NT2/D1 (cell line): ENCODE data around the gene PAGE4.

ENCODE experiments used
- DNase-seq: peaks from one replicate; pipeline ENCODE4 v3.0.0-alpha.2; 2011; ENCODE audit warnings: low read depth, low spot score
- H3K27me3 ChIP-seq: 2 replicates; pipeline ENCODE4 v1.6.0; 2011; ENCODE audit warnings: mild to moderate bottlenecking; ENCODE audit not compliant: insufficient read length, insufficient read depth
- H3K36me3 ChIP-seq: 2 replicates; pipeline ENCODE4 v1.6.1; 2011; ENCODE audit warnings: mild to moderate bottlenecking, low read length, mixed read lengths; ENCODE audit not compliant: insufficient read depth, insufficient read length
- H3K4me1 ChIP-seq: 2 replicates; pipeline ENCODE4 v1.5.1; 2011; ENCODE audit not compliant: insufficient read depth, insufficient read length
- H3K4me3 ChIP-seq: 2 replicates; pipeline ENCODE4 v1.5.1; 2011; ENCODE audit warnings: low read depth; ENCODE audit not compliant: insufficient read length
- H3K9ac ChIP-seq: 2 replicates; pipeline ENCODE4 v1.6.0; 2011; ENCODE audit warnings: low read depth; ENCODE audit not compliant: insufficient read length
- H3K9me3 ChIP-seq: 2 replicates; pipeline ENCODE4 v1.5.1; 2011; ENCODE audit warnings: mild to moderate bottlenecking, low read length; ENCODE audit not compliant: insufficient read depth
- SUZ12 ChIP-seq: IDR thresholded peaks from 2 replicates; pipeline ENCODE4 v1.6.1; 2011; ENCODE audit not compliant: insufficient read length, insufficient read depth; ENCODE audit errors: extremely low read depth
- YY1 ChIP-seq: IDR thresholded peaks from 2 replicates; pipeline ENCODE4 v1.6.1; 2011; ENCODE audit not compliant: insufficient read length, insufficient read depth
- ZNF274 ChIP-seq: IDR thresholded peaks from 2 replicates; pipeline ENCODE4 v1.6.1; 2011; ENCODE audit warnings: mild to moderate bottlenecking, low read depth, low read length

Gene PAGE4

DNA sequence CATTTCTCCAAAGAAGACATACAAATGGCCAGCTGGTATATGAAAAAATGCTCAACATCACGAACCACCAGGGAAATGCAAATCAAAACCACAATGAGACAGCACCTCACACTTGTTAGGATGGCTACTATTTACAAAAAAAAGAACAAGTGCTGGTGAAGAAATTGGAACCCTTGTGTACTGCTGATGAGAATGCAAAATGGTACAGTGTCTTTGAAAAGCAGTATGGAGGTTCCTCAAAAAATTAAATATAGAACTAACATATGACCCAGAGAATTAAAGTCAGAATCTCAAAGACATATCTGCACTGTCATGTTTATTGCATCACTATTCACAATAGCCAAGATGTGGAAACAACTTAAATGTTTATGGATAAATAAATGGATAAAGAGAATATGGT is 20.9 kb downstream of the PAGE4 start:
- Histone ChIP-seq H3K9ac (no peak overlapping the region), H3K27me3 (no peaks in the 10 kb centered on the region), H3K36me3 (no peaks in the 10 kb centered on the region), H3K4me3 (no peak overlapping the region), H3K4me1 (no peaks in the 10 kb centered on the region), H3K9me3 (peaks cover 19% of the 10 kb centered on the region)
- DNase-seq, result no peak
- TF ChIP-seq ZNF274, result no peak
- no peak for TF ChIP-seq YY1
- no peak for TF ChIP-seq SUZ12

DNA sequence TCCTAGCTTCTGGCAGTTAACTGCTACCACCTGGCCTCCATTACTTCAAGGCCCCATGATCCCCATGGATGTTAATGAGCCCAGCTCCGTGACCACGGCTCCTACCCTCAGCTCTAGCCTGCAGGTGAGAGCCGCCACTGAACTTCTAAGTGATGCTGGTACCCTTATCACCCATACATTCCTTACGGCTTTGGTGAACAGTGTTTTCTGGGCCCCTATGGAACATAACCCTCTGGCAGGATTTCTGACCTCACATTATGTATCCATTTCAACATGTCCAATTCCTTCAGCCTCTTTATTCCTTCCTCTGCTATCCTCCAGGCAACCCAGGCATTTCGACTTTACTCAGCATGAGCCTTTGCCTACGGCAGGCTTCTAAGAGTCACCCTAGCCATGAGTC is 24.6 kb downstream of the PAGE4 start:
- Histone ChIP-seq H3K36me3 (no peaks in the 10 kb centered on the region), H3K9me3 (peaks cover 9% of the 10 kb centered on the region), H3K4me1 (no peaks in the 10 kb centered on the region), H3K9ac (no peak overlapping the region), H3K27me3 (no peaks in the 10 kb centered on the region), H3K4me3 (no peak overlapping the region)
- DNase-seq, result no peak
- TF ChIP-seq ZNF274, result no peak
- TF ChIP-seq YY1, result no peak

GRCh38 chrX:49856819-49857218 is 27.7 kb downstream of the PAGE4 start:
- no peak overlapping the region for H3K4me3 ChIP-seq
- H3K9ac ChIP-seq, result no peak overlapping the region
- H3K9me3 ChIP-seq, result no peaks in the 10 kb centered on the region
- no peaks in the 10 kb centered on the region for H3K27me3 ChIP-seq
- DNase-seq, result no peak
- no peaks in the 10 kb centered on the region for H3K4me1 ChIP-seq
- TF ChIP-seq ZNF274, result no peak
- no peak for TF ChIP-seq YY1
- no peak for TF ChIP-seq SUZ12
- no peaks in the 10 kb centered on the region for H3K36me3 ChIP-seq

DNA sequence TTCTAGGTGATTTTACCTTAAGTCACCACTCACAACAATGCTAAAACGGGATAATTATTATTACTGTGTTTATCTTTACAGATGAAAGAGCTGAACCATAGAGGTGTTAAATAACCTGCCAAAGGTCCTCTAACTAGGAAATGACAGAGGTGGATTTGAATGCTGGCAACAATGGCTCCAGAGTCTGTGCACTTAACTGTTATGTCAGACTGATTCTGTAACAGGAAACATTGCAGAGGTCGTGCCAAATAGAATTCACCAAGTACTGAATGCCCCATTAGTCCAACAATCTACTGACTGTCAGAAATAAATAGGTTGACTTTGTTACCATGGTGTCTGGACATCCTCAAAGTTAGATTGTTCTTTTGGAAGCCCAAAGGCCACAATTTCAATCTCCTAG is 29.2 kb downstream of the PAGE4 start:
- Histone ChIP-seq H3K9ac (no peak overlapping the region), H3K36me3 (no peaks in the 10 kb centered on the region)
- TF ChIP-seq YY1 (no peak), ZNF274 (no peak), SUZ12 (no peak)

DNA sequence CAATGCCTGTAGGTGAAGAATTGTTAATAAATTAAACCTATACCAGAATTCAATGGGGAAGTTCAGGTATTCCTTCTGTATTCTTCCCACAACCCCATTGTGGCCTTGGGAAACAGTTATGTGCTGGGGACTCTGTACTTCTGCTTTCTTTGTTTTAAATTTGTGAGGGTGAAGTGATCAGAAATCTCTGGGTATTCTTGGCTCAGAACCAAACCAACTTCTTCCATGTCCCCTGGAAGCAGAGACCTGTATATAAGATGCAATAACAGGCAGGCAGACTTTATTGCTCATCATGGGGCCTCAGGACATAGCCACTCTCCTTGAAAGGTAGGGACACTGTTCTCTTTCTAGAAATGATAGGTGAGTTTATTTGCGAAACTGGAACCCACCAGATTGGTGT is 30.4 kb downstream of the PAGE4 start:
- no peaks in the 10 kb centered on the region for H3K9me3 ChIP-seq

More for the DNA sequence above, 29.2 kb downstream of the PAGE4 start:
- H3K4me3 ChIP-seq, result no peak overlapping the region
- H3K9me3 ChIP-seq, result no peaks in the 10 kb centered on the region
- no peak for DNase-seq
- H3K4me1 ChIP-seq, result no peaks in the 10 kb centered on the region
- H3K27me3 ChIP-seq, result no peaks in the 10 kb centered on the region

GRCh38 chrX:49860867-49861535 is 31.9 kb downstream of the PAGE4 start:
- Histone ChIP-seq H3K9ac (no peak overlapping the region), H3K4me1 (no peaks in the 10 kb centered on the region), H3K9me3 (no peaks in the 10 kb centered on the region), H3K4me3 (no peak overlapping the region), H3K36me3 (no peaks in the 10 kb centered on the region), H3K27me3 (no peaks in the 10 kb centered on the region)
- TF ChIP-seq YY1, result no peak
- no peak for TF ChIP-seq ZNF274
- TF ChIP-seq SUZ12, result no peak
- no peak for DNase-seq

More for the DNA sequence above, 30.4 kb downstream of the PAGE4 start:
- H3K27me3 ChIP-seq, result no peaks in the 10 kb centered on the region
- H3K9ac ChIP-seq, result no peak overlapping the region
- no peak for TF ChIP-seq YY1
- no peak for TF ChIP-seq SUZ12
- TF ChIP-seq ZNF274, result no peak
- no peak overlapping the region for H3K4me3 ChIP-seq
- DNase-seq, result no peak
- H3K36me3 ChIP-seq, result no peaks in the 10 kb centered on the region
- H3K4me1 ChIP-seq, result no peaks in the 10 kb centered on the region

GRCh38 chrX:49862093-49862492 is 33.0 kb downstream of the PAGE4 start:
- Histone ChIP-seq H3K9ac (no peak overlapping the region), H3K4me3 (no peak overlapping the region), H3K27me3 (no peaks in the 10 kb centered on the region), H3K4me1 (no peaks in the 10 kb centered on the region), H3K9me3 (no peaks in the 10 kb centered on the region), H3K36me3 (no peaks in the 10 kb centered on the region)
- TF ChIP-seq ZNF274 (no peak), YY1 (no peak), SUZ12 (no peak)
- no peak for DNase-seq
